ENCODE results near the gene GPRASP1.
"Not testable (repeated sequence)": the region's sequence is repeated elsewhere in the genome, so short reads cannot be mapped to it uniquely, and the experiment has no call there.

GPRASP1 gene

GRCh38 chrX:102651242-102652011 lies at the start of gene GPRASP1:
TSS of gene GPRASP1 (plus strand) at chrX:102651483. CDS start at chrX:102653914, 2,431 bp downstream.
- peak; percentile 52 for DNase-seq (ENCODE audit: low read depth)

GRCh38 chrX:102604327-102604726 lies 47.0 kb upstream of the GPRASP1 start:
- DNase-seq (ENCODE audit: low read depth) = no peak

- no peak for DNase-seq (ENCODE audit: low read depth)
Measured at GRCh38 chrX:102606115-102606514, 45.2 kb upstream of the GPRASP1 start.

- DNase-seq (ENCODE audit: low read depth) = no peak
Measured at GRCh38 chrX:102610905-102611304, 40.4 kb upstream of the GPRASP1 start.

- no peak for DNase-seq (ENCODE audit: low read depth)
Measured at GRCh38 chrX:102624105-102624504, 27.2 kb upstream of the GPRASP1 start.

- no peak for DNase-seq (ENCODE audit: low read depth)
Measured at GRCh38 chrX:102627640-102628039, 23.6 kb upstream of the GPRASP1 start.

- DNase-seq (ENCODE audit: low read depth) = no peak
Measured at GRCh38 chrX:102637561-102637960, 13.7 kb upstream of the GPRASP1 start.

GRCh38 chrX:102650903-102651241 lies 411 bp upstream of the GPRASP1 start:
- no peak for DNase-seq (ENCODE audit: low read depth)

GRCh38 chrX:102652031-102652688 lies 877 bp downstream of the GPRASP1 start:
- peak; percentile 40 for DNase-seq (ENCODE audit: low read depth)

- no peak for DNase-seq (ENCODE audit: low read depth)
Measured at GRCh38 chrX:102654696-102655095, 3.4 kb downstream of the GPRASP1 start.

GRCh38 chrX:102658556-102658955 lies 7.3 kb downstream of the GPRASP1 start:
- DNase-seq (ENCODE audit: low read depth) = no peak

- DNase-seq (ENCODE audit: low read depth) = peak; percentile 71
Measured at GRCh38 chrX:102659790-102660757, 8.8 kb downstream of the GPRASP1 start.

GRCh38 chrX:102663820-102664219 lies 12.5 kb downstream of the GPRASP1 start:
- not testable (repeated sequence) for DNase-seq (ENCODE audit: low read depth)

GRCh38 chrX:102667034-102667433 lies 15.8 kb downstream of the GPRASP1 start:
- not testable (repeated sequence) for DNase-seq (ENCODE audit: low read depth)

GRCh38 chrX:102669526-102669925 lies 18.2 kb downstream of the GPRASP1 start:
- no peak for DNase-seq (ENCODE audit: low read depth)

- DNase-seq (ENCODE audit: low read depth) = no peak
Measured at GRCh38 chrX:102672856-102673255, 21.6 kb downstream of the GPRASP1 start.

GRCh38 chrX:102677479-102677878 lies 26.2 kb downstream of the GPRASP1 start:
- DNase-seq (ENCODE audit: low read depth) = not testable (repeated sequence)

- DNase-seq (ENCODE audit: low read depth) = no peak
Measured at GRCh38 chrX:102684772-102685520, 33.7 kb downstream of the GPRASP1 start.

- no peak for DNase-seq (ENCODE audit: low read depth)
Measured at GRCh38 chrX:102694749-102695148, 43.5 kb downstream of the GPRASP1 start.

- DNase-seq (ENCODE audit: low read depth) = no peak
Measured at GRCh38 chrX:102696306-102696705, 45.0 kb downstream of the GPRASP1 start.

- DNase-seq (ENCODE audit: low read depth) = no peak
Measured at GRCh38 chrX:102697494-102697893, 46.2 kb downstream of the GPRASP1 start.

All from activated T-cell treated with anti-CD3 and anti-CD28 coated beads for 1 hour (primary cell).